ENCODE data around the gene IQSEC2. TPM values are rescaled to one million over a fixed set of nuclear protein-coding genes. Genes with fewer than 3 reads are reported as not detected.

IQSEC2 gene
- polyA plus RNA-seq, 3 donors: 6.5 to 31.2 (median 6.9) TPM

DNA sequence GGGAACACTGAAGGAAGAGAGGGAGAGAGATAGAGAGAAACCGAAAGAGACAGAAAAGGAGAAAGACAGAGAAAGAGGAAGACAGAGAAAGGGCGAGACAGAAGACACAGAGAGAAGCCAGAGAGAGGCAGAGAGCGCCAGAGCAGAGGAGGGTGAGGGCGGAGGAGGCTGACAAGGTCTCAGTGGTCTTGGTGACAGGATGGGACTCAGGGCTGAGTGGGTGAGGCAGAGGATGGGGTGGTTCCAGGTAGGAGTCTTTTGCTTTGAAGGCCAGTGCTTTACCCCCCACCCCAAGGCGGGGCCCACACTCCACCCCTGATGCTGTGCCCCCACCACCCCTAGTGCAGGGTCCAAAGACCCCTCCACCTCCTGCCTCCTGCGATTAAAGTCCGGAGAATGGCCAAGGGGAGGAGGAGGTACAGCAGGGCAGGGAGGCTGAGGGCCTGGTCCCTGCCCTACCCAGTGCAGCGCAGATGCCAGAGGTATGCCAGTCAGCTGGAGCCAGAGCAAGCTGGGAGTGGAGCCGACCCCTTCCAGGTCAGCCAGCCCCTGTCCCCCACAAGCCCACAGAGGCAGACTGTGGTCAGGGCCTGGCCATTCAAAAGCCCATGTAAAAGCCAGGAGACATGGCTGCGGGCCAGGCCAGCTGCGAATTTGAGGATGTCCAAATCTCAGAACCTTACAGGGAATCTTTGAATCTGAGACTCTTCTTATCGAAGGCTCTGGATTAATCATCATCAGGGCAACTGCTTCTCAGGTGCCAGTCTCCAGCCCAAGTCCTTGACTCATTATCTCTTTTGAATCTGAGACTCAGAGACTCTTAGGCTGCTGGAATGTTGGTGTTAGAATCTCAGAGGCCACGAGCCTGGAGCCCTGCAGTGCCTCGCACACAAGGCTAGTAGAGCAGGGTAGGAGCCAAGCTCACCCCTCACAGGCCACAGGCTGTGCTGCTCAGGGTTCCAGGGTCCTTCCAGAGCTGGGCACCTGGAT is 758 bp downstream of the IQSEC2 start:
- Mint-ChIP-seq H3K4me3 (peak overlapping the region; percentile 74 to 88), H3K9me3 (peaks cover 0 to 2% (median 0%) of the 10 kb centered on the region in 7 donors), H3K27me3 (ENCODE audit: low read depth in 3 of 3) (peaks cover 0 to 43% (median 0%) of the 10 kb centered on the region in 3 donors), H3K4me1 (peaks cover 49% of the 10 kb centered on the region), H3K27ac (peak overlapping the region; percentile 25 to 87 (median 74)), H3K36me3 (no peaks in the 10 kb centered on the region)
- Histone ChIP-seq H3K4me1 (ENCODE audit: control insufficient read depth in 1 of 2, insufficient read depth in 2 of 2, low read length in 2 of 2) (peaks cover 41 to 45% of the 10 kb centered on the region in 2 donors), H3K4me2 (replicated peaks; ENCODE audit: extremely low read depth, low read length, poor library complexity, severe bottlenecking) (peak overlapping the region; percentile 77), H3K27ac (ENCODE audit: low read depth in 1 of 2, low read length in 2 of 2) (peak overlapping the region; percentile 44 to 80), H2AFZ (ENCODE audit: insufficient read depth, low read depth, low read length, poor library complexity, severe bottlenecking) (peak overlapping the region; percentile 68), H3K9ac (ENCODE audit: insufficient read depth, low read length, poor library complexity, severe bottlenecking) (peak overlapping the region; percentile 70), H3K9me3 (replicated peaks in 1 of 2; ENCODE audit: control insufficient read depth in 1 of 2, insufficient read depth in 1 of 2, low read length in 2 of 2) (no peaks in the 10 kb centered on the region), H3K36me3 (replicated peaks in 1 of 2; ENCODE audit: control insufficient read depth in 1 of 2, insufficient read depth in 2 of 2, low read length in 2 of 2) (no peaks in the 10 kb centered on the region), H3K27me3 (ENCODE audit: control insufficient read depth in 2 of 2, insufficient read depth in 2 of 2, low read length in 2 of 2) (no peaks in the 10 kb centered on the region), H4K20me1 (ENCODE audit: insufficient read depth, low read length) (peaks cover 6% of the 10 kb centered on the region), H3K4me3 (replicated peaks in 1 of 3; ENCODE audit: low read depth in 2 of 3, low read length in 3 of 3) (peak overlapping the region; percentile 47 to 78 (median 58)), H3K79me2 (ENCODE audit: insufficient read depth, low read length) (peaks cover 10% of the 10 kb centered on the region)
- TF ChIP-seq, protein P1, sequence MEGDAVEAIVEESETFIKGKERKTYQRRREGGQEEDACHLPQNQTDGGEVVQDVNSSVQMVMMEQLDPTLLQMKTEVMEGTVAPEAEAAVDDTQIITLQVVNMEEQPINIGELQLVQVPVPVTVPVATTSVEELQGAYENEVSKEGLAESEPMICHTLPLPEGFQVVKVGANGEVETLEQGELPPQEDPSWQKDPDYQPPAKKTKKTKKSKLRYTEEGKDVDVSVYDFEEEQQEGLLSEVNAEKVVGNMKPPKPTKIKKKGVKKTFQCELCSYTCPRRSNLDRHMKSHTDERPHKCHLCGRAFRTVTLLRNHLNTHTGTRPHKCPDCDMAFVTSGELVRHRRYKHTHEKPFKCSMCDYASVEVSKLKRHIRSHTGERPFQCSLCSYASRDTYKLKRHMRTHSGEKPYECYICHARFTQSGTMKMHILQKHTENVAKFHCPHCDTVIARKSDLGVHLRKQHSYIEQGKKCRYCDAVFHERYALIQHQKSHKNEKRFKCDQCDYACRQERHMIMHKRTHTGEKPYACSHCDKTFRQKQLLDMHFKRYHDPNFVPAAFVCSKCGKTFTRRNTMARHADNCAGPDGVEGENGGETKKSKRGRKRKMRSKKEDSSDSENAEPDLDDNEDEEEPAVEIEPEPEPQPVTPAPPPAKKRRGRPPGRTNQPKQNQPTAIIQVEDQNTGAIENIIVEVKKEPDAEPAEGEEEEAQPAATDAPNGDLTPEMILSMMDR (IDR thresholded peaks at IDR 0.05): no peak
- intact Hi-C loops (cut with micrococcal nuclease): no loop called here
- no peak for DNase-seq
- no CpG with 5 or more reads among the region's 14 CpGs for WGBS (ENCODE audit: insufficient coverage)

DNA sequence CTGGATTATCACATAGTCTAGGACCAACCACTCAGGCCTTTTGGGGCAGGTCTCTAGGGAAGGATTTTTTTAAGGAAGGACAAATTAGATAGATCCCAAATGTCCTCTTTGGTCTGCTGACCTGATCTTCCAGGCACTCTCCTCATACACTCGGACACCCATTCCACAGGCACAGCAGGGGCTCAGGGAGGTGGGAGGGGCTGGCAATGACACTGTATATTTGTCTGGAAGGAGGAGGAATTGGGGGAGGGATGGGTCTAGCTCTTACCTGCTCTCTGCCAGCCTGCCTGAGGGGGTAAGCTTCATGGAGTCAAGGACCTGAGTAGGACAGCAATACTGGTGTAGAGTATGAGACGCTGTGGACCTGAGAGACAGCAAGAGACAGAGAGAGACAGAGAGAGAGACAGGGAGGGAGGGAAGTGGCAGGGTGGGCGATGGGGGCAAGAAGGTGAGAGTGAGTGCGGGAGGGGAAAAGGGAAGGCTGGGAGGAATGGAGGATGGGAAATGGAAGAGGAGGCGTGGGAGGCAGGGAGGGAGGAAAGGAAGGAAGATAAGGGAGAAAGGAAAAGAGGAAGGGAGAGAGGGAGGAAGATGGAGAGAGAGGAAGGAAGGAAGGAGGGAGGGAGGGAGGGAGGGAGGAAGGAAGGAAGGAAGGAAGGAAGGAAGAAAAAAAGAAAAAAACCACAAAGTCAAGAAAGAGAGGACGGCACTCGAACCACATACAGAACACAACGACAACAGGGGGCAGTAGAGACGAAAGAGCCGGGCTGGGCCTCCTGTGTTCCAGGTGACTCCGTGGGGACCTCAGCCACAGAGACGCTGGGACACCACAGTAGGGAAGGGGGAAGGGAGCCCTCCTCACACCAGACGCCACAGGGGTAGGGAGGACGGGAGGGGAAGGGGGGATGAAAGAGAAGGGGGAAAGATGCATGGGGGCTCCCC is 1.8 kb downstream of the IQSEC2 start:
- no peaks in the 10 kb centered on the region for H3K9me3 ChIP-seq (replicated peaks in 1 of 2; ENCODE audit: control insufficient read depth in 1 of 2, insufficient read depth in 1 of 2, low read length in 2 of 2)
- no peak for DNase-seq
- H3K4me2 ChIP-seq (replicated peaks; ENCODE audit: extremely low read depth, low read length, poor library complexity, severe bottlenecking): peak overlapping the region; percentile 77
- intact Hi-C loops (cut with micrococcal nuclease): no loop called here
- WGBS (ENCODE audit: insufficient coverage): 93% methylated on average over 3 of the region's 14 CpGs
- peaks cover 0 to 46% (median 2%) of the 10 kb centered on the region in 3 donors for H3K27me3 Mint-ChIP-seq (ENCODE audit: low read depth in 3 of 3)
- no peaks in the 10 kb centered on the region for H3K27me3 ChIP-seq (ENCODE audit: control insufficient read depth in 2 of 2, insufficient read depth in 2 of 2, low read length in 2 of 2)
- H4K20me1 ChIP-seq (ENCODE audit: insufficient read depth, low read length): peaks cover 6% of the 10 kb centered on the region
- H3K9ac ChIP-seq (ENCODE audit: insufficient read depth, low read length, poor library complexity, severe bottlenecking): peak overlapping the region; percentile 70
- peak overlapping the region; percentile 74 to 88 for H3K4me3 Mint-ChIP-seq
- peak overlapping the region; percentile 47 to 78 (median 58) for H3K4me3 ChIP-seq (replicated peaks in 1 of 3; ENCODE audit: low read depth in 2 of 3, low read length in 3 of 3)
- H3K27ac Mint-ChIP-seq: peak overlapping the region in 3 of 7 donors; percentile 53 to 87 (median 76)
- H3K36me3 Mint-ChIP-seq: no peaks in the 10 kb centered on the region
- H3K79me2 ChIP-seq (ENCODE audit: insufficient read depth, low read length): peaks cover 10% of the 10 kb centered on the region
- H3K9me3 Mint-ChIP-seq: peaks cover 0 to 3% (median 0%) of the 10 kb centered on the region in 7 donors
- H2AFZ ChIP-seq (ENCODE audit: insufficient read depth, low read depth, low read length, poor library complexity, severe bottlenecking): peak overlapping the region; percentile 29
- H3K4me1 Mint-ChIP-seq: peaks cover 38% of the 10 kb centered on the region
- TF ChIP-seq, protein P1 (IDR thresholded peaks at IDR 0.05): no peak
- H3K4me1 ChIP-seq (ENCODE audit: control insufficient read depth in 1 of 2, insufficient read depth in 2 of 2, low read length in 2 of 2): peaks cover 30 to 34% of the 10 kb centered on the region in 2 donors
- H3K36me3 ChIP-seq (replicated peaks in 1 of 2; ENCODE audit: control insufficient read depth in 1 of 2, insufficient read depth in 2 of 2, low read length in 2 of 2): no peaks in the 10 kb centered on the region
- peak overlapping the region; percentile 9 to 80 for H3K27ac ChIP-seq (ENCODE audit: low read depth in 1 of 2, low read length in 2 of 2)

All from CD14-positive monocyte (primary cell).